SU-DHL-6 (cell line): ENCODE measurements around the gene SMAP2.

Source experiments
- CTCF ChIP-seq: fragments of 200-600 bp; sonication (generic); IDR thresholded peaks from one replicate; pipeline ENCODE4 v1.5.1; 2017; ENCODE audit warnings: antibody characterized with exemption, mild to moderate bottlenecking, low read length, moderate library complexity; ENCODE audit not compliant: insufficient read depth, poor library complexity, severe bottlenecking
- EZH2phosphoT487 ChIP-seq: fragments of 200-600 bp; sonication (generic), shearing (Covaris generic); conservative IDR thresholded peaks from 2 replicates; pipeline ENCODE4 v1.6.1; 2018; ENCODE audit warnings: mild to moderate bottlenecking, antibody characterized with exemption, low read length, moderate library complexity, mixed read lengths

- TF ChIP-seq CTCF (no peak), EZH2phosphoT487 (no peak)
Measured at GRCh38 chr1:40439247-40439646, 65.7 kb downstream of the SMAP2 start.
